Fibroblast of the conjunctiva (primary cell): ENCODE measurements around the gene FREM3.
"Not testable (repeated sequence)": the region's sequence is repeated elsewhere in the genome, so short reads cannot be mapped to it uniquely, and the experiment has no call there.

Experiments used
- DNase-seq: peaks from one replicate; pipeline ENCODE4 v3.0.0-alpha.2; 2010; ENCODE audit warnings: low read depth

The FREM3 gene

GRCh38 chr4:143581331-143581946 lies 119.0 kb downstream of the FREM3 start:
- no peak for DNase-seq

- DNase-seq, result no peak
Measured at GRCh38 chr4:143575331-143575730, 125.1 kb downstream of the FREM3 start.

DNA sequence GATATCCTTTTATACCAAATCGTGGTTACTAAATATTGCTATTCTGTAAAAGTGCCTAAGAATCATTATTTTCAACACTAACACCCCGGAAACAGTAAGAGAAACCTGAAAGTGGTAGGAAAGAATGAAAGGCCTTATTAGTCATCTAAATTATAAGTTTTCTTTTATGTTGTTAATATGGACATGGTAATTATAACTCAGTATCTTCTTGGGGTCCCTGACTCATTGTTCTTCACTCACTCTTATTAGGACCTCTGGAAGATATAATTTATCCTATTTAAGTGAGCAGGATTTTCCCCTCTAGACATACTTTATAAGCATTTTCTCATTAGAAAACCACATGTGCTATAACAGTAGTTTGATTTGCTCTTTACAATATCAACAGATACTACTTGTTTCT lies 136.0 kb downstream of the FREM3 start:
- DNase-seq, result no peak

DNA sequence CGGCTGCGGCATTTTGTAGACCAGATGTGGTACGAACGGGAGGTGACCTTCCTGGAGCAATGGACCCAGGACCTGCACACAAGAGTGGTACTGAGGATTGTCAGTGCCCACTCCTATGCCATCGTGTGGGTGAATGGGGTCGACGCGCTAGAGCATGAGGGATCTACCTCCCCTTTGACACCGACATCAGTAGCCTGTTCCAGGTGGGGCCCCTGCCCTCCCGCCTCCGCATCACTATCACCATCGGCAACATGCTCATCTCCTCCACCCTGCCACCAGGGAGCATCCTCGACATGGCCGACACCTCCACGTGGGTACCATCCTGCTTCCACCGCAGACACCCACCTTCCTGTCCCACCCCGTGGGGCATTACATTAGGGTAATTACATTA lies 140.7 kb downstream of the FREM3 start:
- no peak for DNase-seq

GRCh38 chr4:143558823-143559756 lies 141.4 kb downstream of the FREM3 start:
- DNase-seq, result peak; percentile 21

GRCh38 chr4:143558286-143558685 lies 142.2 kb downstream of the FREM3 start:
- DNase-seq, result no peak

DNA sequence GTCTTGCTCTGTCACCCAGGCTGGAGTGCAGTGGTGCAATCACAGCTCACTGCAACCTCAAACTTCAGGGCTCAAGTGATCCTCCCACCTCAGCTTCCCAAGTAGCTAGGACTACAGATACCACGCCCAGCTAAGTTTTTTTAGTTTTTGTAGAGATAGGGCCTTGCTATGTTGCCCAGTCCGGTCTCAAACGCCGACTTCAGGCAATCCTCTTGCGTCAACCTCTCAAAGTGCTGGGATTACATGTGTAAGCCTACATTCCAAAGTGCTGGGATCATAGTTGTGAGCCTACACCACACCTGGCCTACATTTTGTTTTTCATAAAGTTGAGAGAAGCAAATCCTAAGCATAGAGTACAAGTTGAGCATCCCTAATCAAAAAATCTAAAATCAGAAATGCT lies 144.8 kb downstream of the FREM3 start:
- DNase-seq, result no peak

DNA sequence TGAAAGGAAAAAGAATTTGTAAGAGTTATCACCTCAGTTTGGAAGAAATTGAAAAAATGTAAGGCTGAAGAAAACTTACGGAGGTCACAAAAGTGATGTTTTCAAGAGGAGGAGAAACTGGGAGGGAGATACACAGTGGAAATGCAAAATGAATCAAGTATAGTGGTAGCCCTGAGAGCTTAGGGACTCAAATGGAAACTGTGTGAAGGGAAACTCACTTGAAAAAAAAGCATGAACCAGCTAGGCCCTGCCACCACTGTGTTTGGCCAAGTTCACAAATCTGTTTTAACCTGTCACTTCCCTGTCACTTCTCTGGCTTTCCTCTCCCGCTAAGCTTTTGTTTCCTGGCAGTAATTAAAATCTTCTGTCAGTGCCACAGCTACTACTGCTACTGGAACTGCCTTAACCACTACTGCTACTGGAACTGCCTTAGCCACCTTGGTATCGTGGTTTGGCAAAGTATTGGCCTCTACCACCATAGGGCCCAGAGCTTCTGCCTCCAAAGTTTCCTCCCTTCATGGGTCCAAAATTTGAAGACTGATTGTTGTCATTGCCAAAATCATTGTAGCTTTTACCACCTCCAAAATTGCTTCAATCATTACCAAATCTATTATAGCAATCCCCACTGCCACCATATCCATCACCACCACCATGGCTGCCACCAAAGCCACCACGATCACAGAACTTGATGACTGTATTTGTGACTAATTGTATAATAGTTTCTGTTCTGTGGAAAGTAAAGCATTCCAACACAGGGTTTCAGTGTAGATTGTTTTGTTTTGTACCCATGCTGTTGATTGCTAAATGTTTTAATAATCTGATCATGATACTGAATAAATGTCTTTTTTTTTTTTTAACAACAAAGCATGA lies 145.5 kb downstream of the FREM3 start:
- DNase-seq, result no peak

DNA sequence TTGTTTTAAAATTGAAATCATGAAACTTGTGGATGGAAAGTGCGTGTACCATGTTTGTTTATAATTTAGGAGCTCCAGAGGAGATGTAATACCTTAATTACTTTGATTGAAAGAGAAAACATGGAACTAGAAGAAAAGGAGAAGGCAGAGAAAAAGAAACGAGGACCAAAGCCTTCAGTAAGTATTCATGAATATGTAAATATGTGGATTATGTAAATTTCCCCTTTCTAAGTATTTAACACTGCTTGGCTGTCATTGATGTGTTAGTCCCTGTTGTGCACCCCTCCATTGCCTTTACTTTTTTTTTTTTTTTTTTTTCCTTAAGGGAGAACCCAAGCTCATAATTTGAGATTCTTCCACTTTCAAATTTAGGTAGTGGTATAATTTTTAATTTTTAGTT lies 150.5 kb downstream of the FREM3 start:
- DNase-seq, result no peak

DNA sequence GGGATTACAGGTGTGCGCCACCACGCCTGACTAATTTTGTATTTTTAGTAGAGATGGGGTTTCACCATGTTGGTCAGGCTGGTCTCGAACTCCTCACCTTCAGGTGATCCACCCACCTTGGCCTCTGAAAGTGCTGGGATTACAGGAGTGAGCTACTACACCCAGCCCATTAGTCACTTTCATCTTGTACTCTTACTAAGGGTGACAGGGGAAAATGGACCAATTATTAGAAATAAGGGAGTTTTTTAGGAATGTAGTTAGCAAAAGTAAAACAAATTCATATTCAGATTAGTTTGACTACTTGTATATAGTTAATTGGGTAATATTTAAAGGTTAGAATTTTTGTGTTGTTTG lies 160.8 kb downstream of the FREM3 start:
- DNase-seq, result no peak

DNA sequence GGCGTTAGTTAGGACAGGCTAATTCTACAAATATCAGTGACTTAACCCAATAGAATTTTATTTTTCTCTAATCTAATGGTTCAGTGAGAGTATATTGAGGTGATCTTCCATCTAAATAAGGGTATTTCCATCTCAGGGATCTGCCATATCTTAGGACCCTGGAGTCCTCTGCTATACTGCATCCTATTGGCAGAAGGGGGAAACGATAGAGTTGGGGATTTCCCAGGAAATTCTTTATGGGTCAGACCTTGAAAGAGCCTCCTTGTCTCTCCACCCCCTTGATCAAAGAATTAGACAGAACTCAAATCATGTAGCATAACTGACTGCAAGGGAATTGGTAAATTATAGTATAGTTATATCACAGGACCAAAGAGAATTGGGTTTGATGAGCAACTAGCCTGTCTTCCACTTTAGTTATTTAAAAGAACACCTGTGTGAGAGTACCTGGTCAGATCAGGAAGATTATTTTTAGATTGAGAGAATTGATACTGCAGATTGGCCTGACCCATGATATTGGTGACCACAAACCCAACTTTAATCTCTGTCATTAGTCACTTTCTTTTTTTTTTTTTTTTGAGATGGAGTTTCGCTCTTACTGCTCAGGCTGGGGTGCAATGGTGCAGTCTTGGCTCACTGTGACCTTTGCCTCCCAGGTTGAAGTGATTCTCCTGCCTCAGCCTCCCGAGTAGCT lies 161.4 kb downstream of the FREM3 start:
- DNase-seq, result no peak

GRCh38 chr4:143531788-143532491 lies 168.5 kb downstream of the FREM3 start:
- DNase-seq, result no peak

DNA sequence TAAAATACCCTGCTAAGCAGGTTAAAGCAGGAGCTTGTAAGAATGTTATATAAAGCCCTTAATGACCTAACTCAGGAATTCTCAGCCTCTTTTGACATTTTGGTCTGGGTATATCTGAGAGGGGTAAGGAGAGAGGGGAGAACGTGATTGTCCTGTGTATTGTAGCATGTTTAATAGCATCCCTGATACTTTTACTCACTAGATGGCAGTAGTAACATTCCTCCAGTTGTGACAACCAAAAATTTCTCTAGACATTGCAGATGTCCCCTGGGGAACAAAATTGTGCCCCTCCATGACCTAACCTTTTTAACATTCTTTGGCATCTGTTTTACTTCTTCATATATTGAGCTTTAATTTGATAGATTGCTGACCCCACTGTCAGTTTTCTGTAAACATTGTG lies 169.1 kb downstream of the FREM3 start:
- no peak for DNase-seq

- DNase-seq, result not testable (repeated sequence)
Measured at GRCh38 chr4:143528046-143528445, 172.4 kb downstream of the FREM3 start.
